ENCODE measurements around the gene CGB5. TPM values are rescaled to one million over a fixed set of nuclear protein-coding genes. Genes with fewer than 3 reads are reported as not detected.
"Not testable (repeated sequence)": the region's sequence is repeated elsewhere in the genome, so short reads cannot be mapped to it uniquely, and the experiment has no call there.

CGB5 gene
- total and polyA plus RNA-seq, 2 donors (not counting 3 experiments of a cell fraction or from before 2014, with no cell fraction given): not detected

- POLR2A ChIA-PET: no interaction called here
Observed at GRCh38 chr19:49056101-49056901, 12.7 kb downstream of the CGB5 start.

GRCh38 chr19:49056902-49057596, 13.4 kb downstream of the CGB5 start:
- H3K27ac ChIP-seq (ENCODE audit: insufficient read depth, low read depth, low read length); H3K36me3 ChIP-seq (ENCODE audit: control insufficient read depth in 2 of 2, extremely low read depth in 1 of 2, insufficient read depth in 2 of 2, low read length in 2 of 2); DNase-seq (ENCODE audit: low read depth, low spot score); H3K9ac ChIP-seq (replicated peaks; ENCODE audit: extremely low read depth, insufficient read depth, low read length); POLR2A ChIA-PET; H3K79me2 ChIP-seq (ENCODE audit: control insufficient read depth, insufficient read depth, low read length); BruUV-seq (replicated peaks); FAIRE-seq; H4K20me1 ChIP-seq (replicated peaks; ENCODE audit: control insufficient read depth, extremely low read depth, insufficient read depth, low read length); H3K9me1 ChIP-seq (replicated peaks; ENCODE audit: control insufficient read depth, extremely low read depth, insufficient read depth, low read length); dilution Hi-C loops (cut with MboI; ENCODE audit: extremely low pct_ligation_motif_present, low sequenced_read_pairs); H3K9me3 ChIP-seq (replicated peaks; ENCODE audit: control insufficient read depth, insufficient read depth, low read length); H3K27me3 ChIP-seq (ENCODE audit: control insufficient read depth in 2 of 2, insufficient read depth in 2 of 2, low read length in 2 of 2): not testable (repeated sequence)
- intact Hi-C loops (cut with micrococcal nuclease): loop anchor here (1.0 kb wide), 1 partner anchor 10 kb away; no protein-coding TSS in a partner anchor
- CTCF ChIA-PET: interaction anchor here (0.8 to 1.8 kb wide), 10 partner anchors 10 to 168 kb away, joined by 3 to 9 read pairs (median 4); no protein-coding TSS in a partner anchor
- Histone ChIP-seq H3K4me2 (ENCODE audit: insufficient read depth, low read length) (peak overlapping the region; percentile 66), H3K4me3 (replicated peaks in 1 of 3; ENCODE audit: insufficient read depth in 1 of 3, low read depth in 1 of 3, low read length in 3 of 3) (peak overlapping the region in 2 of 3 experiments; percentile 30 to 55), H2AFZ (ENCODE audit: low read depth, low read length) (peak overlapping the region; percentile 91), H3K4me1 (ENCODE audit: control insufficient read depth, extremely low read depth, insufficient read depth, low read length) (peaks cover 11% of the 10 kb centered on the region)

More at GRCh38 chr19:49056101-49056901, 12.7 kb downstream of the CGB5 start:
- CTCF ChIA-PET: interaction anchor here (0.9 to 1.8 kb wide), 10 partner anchors 13 to 152 kb away, joined by 3 to 9 read pairs (median 4); partner anchors contain the start of genes GYS1 and RUVBL2
- H3K9me3 ChIP-seq (replicated peaks; ENCODE audit: control insufficient read depth, insufficient read depth, low read length): no peaks in the 10 kb centered on the region
- H3K4me2 ChIP-seq (ENCODE audit: insufficient read depth, low read length): peak overlapping the region; percentile 66
- H3K4me1 ChIP-seq (ENCODE audit: control insufficient read depth, extremely low read depth, insufficient read depth, low read length): peaks cover 11% of the 10 kb centered on the region
- no peak overlapping the region for H3K9ac ChIP-seq (replicated peaks; ENCODE audit: extremely low read depth, insufficient read depth, low read length)
- no peaks in the 10 kb centered on the region for H3K36me3 ChIP-seq (ENCODE audit: control insufficient read depth in 2 of 2, extremely low read depth in 1 of 2, insufficient read depth in 2 of 2, low read length in 2 of 2)
- DNase-seq (ENCODE audit: low read depth, low spot score) (peak; percentile 62), FAIRE-seq (peak; percentile 82)
- dilution Hi-C loops (cut with MboI; ENCODE audit: extremely low pct_ligation_motif_present, low sequenced_read_pairs) (no loop called here), intact Hi-C loops (cut with micrococcal nuclease) (no loop called here)
- peak overlapping the region; percentile 30 to 55 (median 46) for H3K4me3 ChIP-seq (replicated peaks in 1 of 3; ENCODE audit: insufficient read depth in 1 of 3, low read depth in 1 of 3, low read length in 3 of 3)
- no peak overlapping the region for H3K27ac ChIP-seq (ENCODE audit: insufficient read depth, low read depth, low read length)
- peak overlapping the region; percentile 91 for H2AFZ ChIP-seq (ENCODE audit: low read depth, low read length)
- TF ChIP-seq CTCF (IDR thresholded peaks at IDR 0.05; ENCODE audit: extremely low read depth in 1 of 2, insufficient read depth in 1 of 2, low read depth in 1 of 2, low read length in 2 of 2): peak; percentile 13 to 41
- TF ChIP-seq EZH2 (IDR thresholded peaks at IDR 0.05; ENCODE audit: borderline replicate concordance, low read depth, low read length, severe bottlenecking): no peak
- H3K27me3 ChIP-seq (ENCODE audit: control insufficient read depth in 2 of 2, insufficient read depth in 2 of 2, low read length in 2 of 2): no peaks in the 10 kb centered on the region
- H4K20me1 ChIP-seq (replicated peaks; ENCODE audit: control insufficient read depth, extremely low read depth, insufficient read depth, low read length): no peaks in the 10 kb centered on the region
- no TSS peak for BruUV-seq (replicated peaks)
- H3K9me1 ChIP-seq (replicated peaks; ENCODE audit: control insufficient read depth, extremely low read depth, insufficient read depth, low read length): no peaks in the 10 kb centered on the region
- H3K79me2 ChIP-seq (ENCODE audit: control insufficient read depth, insufficient read depth, low read length): no peaks in the 10 kb centered on the region
